Activated CD4-positive, alpha-beta T cell treated with anti-CD3 and anti-CD28 coated beads, Interleukin-2, Interleukin-4, amounts not matched to agents 100 ng/mL and 50 ng/mL, durations not matched to agents 16 hours and 8 hours (primary cell): ENCODE measurements around the gene TADA3.
A peak's percentile ranks its signal among the peaks of the same experiment; 100 is the strongest.

Experiments
- DNase-seq: peaks from one replicate; pipeline ENCODE4 v3.0.0-alpha.2; 2020; ENCODE audit warnings: low spot score

TADA3 gene

GRCh38 chr3:9792405-9793160, at the start of gene TADA3, which contains the start of gene ARPC4:
Gene TADA3 (minus strand): TSS chr3:9792473. CDS start chr3:9791466, 1,007 bp downstream.
Gene ARPC4 (plus strand): TSS chr3:9793082. CDS start chr3:9793122, 40 bp downstream.
- peak; percentile 92 for DNase-seq

GRCh38 chr3:9841015-9841414, 48.7 kb upstream of the TADA3 start:
- DNase-seq: no peak

GRCh38 chr3:9838856-9839255, 46.6 kb upstream of the TADA3 start:
- no peak for DNase-seq

- no peak for DNase-seq
These were observed 45.7 kb upstream of the TADA3 start for GRCh38 chr3:9837701-9838582.

GRCh38 chr3:9834520-9835380, 42.5 kb upstream of the TADA3 start:
- DNase-seq: no peak

GRCh38 chr3:9833078-9833477, 40.8 kb upstream of the TADA3 start:
- no peak for DNase-seq

GRCh38 chr3:9831253-9831652, 39.0 kb upstream of the TADA3 start:
- DNase-seq: no peak

- no peak for DNase-seq
These were observed 36.8 kb upstream of the TADA3 start for GRCh38 chr3:9828801-9829755.

- DNase-seq: peak; percentile 35
These were observed 34.7 kb upstream of the TADA3 start for GRCh38 chr3:9826815-9827573.

GRCh38 chr3:9825451-9826040, 33.3 kb upstream of the TADA3 start:
- DNase-seq: no peak

- DNase-seq: no peak
These were observed 28.7 kb upstream of the TADA3 start for GRCh38 chr3:9820946-9821345.

GRCh38 chr3:9820543-9820942, 28.3 kb upstream of the TADA3 start:
- DNase-seq: no peak

GRCh38 chr3:9818666-9819335, 26.5 kb upstream of the TADA3 start:
- no peak for DNase-seq

GRCh38 chr3:9817436-9817835, 25.2 kb upstream of the TADA3 start:
- DNase-seq: no peak

- no peak for DNase-seq
These were observed 23.7 kb upstream of the TADA3 start for GRCh38 chr3:9815986-9816385.

GRCh38 chr3:9812870-9813483, 20.7 kb upstream of the TADA3 start:
- DNase-seq: no peak

- no peak for DNase-seq
These were observed 18.6 kb upstream of the TADA3 start for GRCh38 chr3:9810846-9811245.

- DNase-seq: no peak
These were observed 18.1 kb upstream of the TADA3 start for GRCh38 chr3:9810433-9810770.
